KG1 (cell line): Measurements from ENCODE around the gene TMEM170B.

Experiments
- DNase-seq: peaks from one replicate; lab custom pipeline; 2025; lab: John Stamatoyannopoulos, UW

The TMEM170B gene

GRCh38 chr6:11616200-11616611 is 78.7 kb downstream of the TMEM170B start:
- DNase-seq: no peak

DNA sequence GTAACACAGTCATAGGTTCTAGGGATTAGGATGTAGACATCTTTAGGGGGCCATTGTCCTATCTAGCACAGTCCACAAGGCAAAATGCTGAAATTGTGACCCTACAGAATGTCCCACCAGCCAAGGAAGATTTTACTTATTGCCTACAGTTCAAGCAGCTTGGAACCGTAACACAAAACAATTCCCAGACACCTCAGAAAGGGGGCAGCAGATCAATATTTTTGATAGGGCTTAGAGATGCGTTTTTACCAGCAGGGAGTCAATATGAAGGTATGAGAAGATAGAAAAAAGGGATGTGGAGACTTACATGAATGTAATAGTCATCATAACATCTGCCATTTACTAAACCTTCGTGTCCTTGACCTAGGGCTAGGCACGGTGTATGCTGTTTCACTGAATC is 81.0 kb downstream of the TMEM170B start:
- DNase-seq: no peak

DNA sequence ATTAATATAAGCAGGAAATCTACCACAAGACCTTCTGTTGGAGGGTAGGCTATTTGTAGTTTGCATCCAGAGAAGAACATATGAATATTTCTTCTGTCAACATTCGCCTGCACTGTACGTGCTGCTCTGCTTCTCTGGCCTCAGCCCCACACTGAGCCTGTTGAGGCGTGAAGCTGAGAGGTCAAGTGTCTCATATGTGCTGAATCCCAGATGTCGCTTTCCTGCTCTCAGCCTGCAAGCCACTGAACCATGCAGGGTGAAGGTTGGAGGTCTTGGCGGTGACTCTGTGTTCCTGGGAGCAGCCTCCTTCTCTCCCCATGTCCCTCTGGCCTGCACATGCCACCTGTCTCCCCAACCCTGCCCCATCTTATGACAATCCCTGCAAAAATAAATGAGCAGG is 83.6 kb downstream of the TMEM170B start:
- no peak for DNase-seq

DNA sequence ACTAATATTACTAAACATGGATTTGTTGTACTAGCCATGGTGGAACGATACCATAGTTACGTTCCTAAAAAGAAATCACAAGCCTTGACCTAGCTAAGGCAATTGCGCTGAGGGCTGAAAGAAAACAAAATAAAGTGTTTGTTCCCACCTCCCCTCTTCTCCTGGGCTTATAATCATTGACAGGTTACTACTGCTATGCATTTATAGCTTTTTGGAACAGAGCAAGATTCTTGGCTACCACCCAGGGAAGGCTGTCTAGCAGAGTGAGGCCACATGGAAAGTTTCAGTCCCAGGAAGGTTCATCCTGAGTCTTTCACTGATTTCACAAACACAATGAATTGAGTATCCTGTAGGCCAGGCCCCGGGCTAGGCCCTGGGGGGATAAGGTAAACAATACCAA is 84.6 kb downstream of the TMEM170B start:
- DNase-seq: no peak

GRCh38 chr6:11623272-11623671 is 85.7 kb downstream of the TMEM170B start:
- no peak for DNase-seq

DNA sequence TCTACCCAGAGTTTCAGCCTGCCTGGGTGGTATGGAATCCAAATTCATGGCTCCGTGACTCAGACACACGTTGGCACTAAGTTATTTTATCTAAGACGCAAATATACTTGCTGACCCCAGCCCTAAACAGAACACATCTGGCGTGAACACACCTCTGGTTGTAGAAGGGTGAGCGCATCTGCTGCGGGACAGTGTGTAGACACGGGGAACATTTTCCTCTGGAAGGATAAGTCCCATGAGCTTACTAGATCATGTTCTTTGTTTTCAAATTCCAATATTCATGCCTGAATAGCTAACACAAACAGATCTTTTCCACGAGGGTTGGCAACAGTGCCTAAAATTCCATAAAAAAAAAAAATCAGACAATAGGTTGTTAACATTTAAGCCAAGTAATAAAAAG is 87.8 kb downstream of the TMEM170B start:
- no peak for DNase-seq

DNA sequence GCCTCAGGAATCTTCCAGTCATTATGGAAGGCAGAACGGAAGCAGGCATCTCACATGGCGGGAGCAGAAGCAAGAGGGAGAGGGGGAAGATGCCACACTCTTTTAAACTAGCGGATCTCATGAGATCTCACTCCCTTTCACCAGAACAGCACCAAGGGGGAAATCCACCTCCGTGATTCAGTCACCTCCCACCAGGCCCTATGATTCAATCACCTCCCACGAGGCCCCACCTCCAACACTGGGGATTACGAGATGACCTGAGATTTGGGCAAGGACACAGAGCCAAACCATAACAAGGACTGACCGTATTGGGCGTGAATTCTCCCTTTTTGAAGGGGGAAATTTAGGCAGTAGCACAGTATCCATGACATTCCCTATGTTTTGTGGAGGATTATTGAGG is 88.8 kb downstream of the TMEM170B start:
- no peak for DNase-seq

GRCh38 chr6:11628562-11628961 is 91.0 kb downstream of the TMEM170B start:
- no peak for DNase-seq

- no peak for DNase-seq
Measured at GRCh38 chr6:11631008-11631407, 93.5 kb downstream of the TMEM170B start.

- DNase-seq: no peak
Measured at GRCh38 chr6:11631539-11631938, 94.0 kb downstream of the TMEM170B start.

GRCh38 chr6:11632231-11632630 is 94.7 kb downstream of the TMEM170B start:
- no peak for DNase-seq

- DNase-seq: no peak
Measured at GRCh38 chr6:11632795-11633511, 95.4 kb downstream of the TMEM170B start.
